Medulla oblongata (tissue), 1 donor: ENCODE measurements around the gene CCDC71L.

Experiments
- DNase-seq: peaks from one replicate; pipeline ENCODE4 v3.0.0-alpha.2; 2015; ENCODE audit errors: extremely low spot score

CCDC71L gene

GRCh38 chr7:106625678-106626301, 35.2 kb downstream of the CCDC71L start:
- no peak for DNase-seq

- DNase-seq, result no peak
These were observed 37.1 kb downstream of the CCDC71L start for GRCh38 chr7:106623853-106624252.

GRCh38 chr7:106623315-106623660, 37.7 kb downstream of the CCDC71L start:
- DNase-seq, result no peak

- no peak for DNase-seq
These were observed 38.2 kb downstream of the CCDC71L start for GRCh38 chr7:106622654-106623314.

- no peak for DNase-seq
These were observed 39.4 kb downstream of the CCDC71L start for GRCh38 chr7:106621393-106622132.

- DNase-seq, result no peak
These were observed 40.3 kb downstream of the CCDC71L start for GRCh38 chr7:106620676-106621075.

- DNase-seq, result no peak
These were observed 40.9 kb downstream of the CCDC71L start for GRCh38 chr7:106620034-106620433.

GRCh38 chr7:106619213-106619612, 41.7 kb downstream of the CCDC71L start:
- no peak for DNase-seq

GRCh38 chr7:106618480-106618879, 42.5 kb downstream of the CCDC71L start:
- DNase-seq, result no peak

GRCh38 chr7:106617860-106618259, 43.1 kb downstream of the CCDC71L start:
- no peak for DNase-seq

- no peak for DNase-seq
These were observed 44.3 kb downstream of the CCDC71L start for GRCh38 chr7:106616708-106617051.

GRCh38 chr7:106615808-106616707, 44.9 kb downstream of the CCDC71L start:
- no peak for DNase-seq

GRCh38 chr7:106614751-106615150, 46.2 kb downstream of the CCDC71L start:
- no peak for DNase-seq

GRCh38 chr7:106613848-106614560, 47.0 kb downstream of the CCDC71L start:
- DNase-seq, result no peak

- DNase-seq, result no peak
These were observed 47.7 kb downstream of the CCDC71L start for GRCh38 chr7:106613279-106613678.

- DNase-seq, result no peak
These were observed 48.5 kb downstream of the CCDC71L start for GRCh38 chr7:106612432-106612831.

GRCh38 chr7:106611911-106612310, 49.0 kb downstream of the CCDC71L start:
- no peak for DNase-seq

- no peak for DNase-seq
These were observed 49.7 kb downstream of the CCDC71L start for GRCh38 chr7:106610996-106611886.

GRCh38 chr7:106609416-106609815, 51.5 kb downstream of the CCDC71L start:
- no peak for DNase-seq

GRCh38 chr7:106608661-106609060, 52.3 kb downstream of the CCDC71L start:
- no peak for DNase-seq
